ENCODE results near the gene PREX1.

PREX1 gene

GRCh38 chr20:48714764-48715163 is 113.0 kb downstream of the PREX1 start:
- no peak for DNase-seq

GRCh38 chr20:48711696-48712464 is 115.9 kb downstream of the PREX1 start:
- DNase-seq = no peak

GRCh38 chr20:48711044-48711428 is 116.8 kb downstream of the PREX1 start:
- DNase-seq = no peak

DNA sequence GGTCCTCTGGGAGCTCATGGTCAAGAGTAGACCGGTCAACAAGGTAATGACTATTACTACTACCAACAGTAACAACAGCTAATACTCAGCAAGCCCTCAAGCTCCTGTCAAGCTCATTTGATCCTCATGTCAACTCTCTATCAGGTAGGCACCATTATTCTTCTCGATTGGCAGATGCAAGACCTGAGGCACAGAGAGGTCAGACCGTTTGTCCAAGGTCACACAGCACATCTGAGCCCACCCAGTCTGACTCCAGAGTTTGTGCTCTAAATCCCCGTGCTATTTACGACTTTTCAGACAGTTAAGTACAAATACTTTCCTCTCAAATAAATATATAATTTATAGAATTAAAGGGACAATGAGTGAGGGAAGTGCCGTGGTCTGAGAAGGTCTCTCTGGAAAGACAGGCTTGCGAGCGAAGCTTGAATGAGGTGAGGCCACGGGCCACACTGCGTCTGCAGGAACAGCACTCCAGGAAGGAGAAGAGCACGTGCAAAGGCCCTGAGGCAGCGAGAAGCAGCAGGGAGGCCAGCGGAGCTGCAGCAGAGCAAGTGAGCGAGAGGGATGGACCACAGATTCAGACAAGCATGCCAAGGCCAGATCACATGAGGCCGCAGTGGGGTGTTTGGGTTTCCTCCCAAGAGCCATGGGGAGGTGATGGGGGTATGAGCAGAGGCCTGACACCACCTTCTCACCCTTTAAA is 117.3 kb downstream of the PREX1 start:
- DNase-seq = no peak

- DNase-seq = no peak
Observed at GRCh38 chr20:48709744-48710143, 118.1 kb downstream of the PREX1 start.

DNA sequence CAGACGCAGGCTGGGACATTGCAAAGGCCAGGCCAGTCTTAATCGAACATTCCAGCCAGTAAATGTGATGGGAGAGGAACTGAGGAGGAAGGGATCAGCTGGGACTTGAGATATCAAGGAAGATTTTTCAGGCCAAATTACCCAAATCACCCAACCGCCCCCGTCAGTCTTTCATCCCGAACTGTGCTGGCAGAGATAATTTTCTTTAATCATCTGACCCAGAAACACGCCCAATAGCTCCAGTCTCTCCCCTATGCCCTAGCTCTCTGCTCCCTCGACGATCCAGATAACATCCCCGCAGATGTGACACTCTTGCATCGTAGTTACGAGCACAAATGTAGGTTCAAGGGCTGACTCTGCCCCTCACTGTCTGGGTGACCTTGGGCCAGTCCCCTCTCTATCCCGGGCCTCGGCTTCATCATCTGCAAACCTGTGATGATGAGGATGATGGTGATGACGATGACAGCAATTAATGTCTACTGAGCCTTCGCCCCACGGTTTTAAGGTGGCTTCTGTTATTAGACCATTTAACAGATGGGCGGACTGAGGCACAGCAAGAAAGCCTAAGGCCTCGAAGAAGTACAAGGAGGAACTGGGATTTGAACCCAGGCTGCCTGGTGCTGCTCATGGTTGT is 118.6 kb downstream of the PREX1 start:
- DNase-seq = no peak

DNA sequence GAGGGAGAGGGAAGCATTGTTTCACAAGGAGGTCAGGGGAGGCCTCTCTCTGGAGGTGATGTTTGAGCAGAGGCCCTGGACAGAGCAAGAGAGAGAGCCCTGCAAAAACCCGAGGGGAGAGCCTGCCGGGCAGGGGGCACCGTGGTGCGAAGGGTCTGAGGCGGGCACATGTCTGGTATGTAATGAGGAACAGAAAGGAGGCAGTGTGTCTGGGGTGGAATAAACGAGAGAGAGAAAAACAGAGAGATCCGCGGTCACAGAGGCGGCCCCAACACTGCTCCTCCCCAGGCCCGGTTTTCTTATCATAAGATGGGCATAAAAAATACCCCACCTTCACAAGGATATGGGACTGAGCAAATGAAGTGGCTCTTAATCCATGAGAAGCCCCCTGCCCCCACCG is 119.2 kb downstream of the PREX1 start:
- no peak for DNase-seq

DNA sequence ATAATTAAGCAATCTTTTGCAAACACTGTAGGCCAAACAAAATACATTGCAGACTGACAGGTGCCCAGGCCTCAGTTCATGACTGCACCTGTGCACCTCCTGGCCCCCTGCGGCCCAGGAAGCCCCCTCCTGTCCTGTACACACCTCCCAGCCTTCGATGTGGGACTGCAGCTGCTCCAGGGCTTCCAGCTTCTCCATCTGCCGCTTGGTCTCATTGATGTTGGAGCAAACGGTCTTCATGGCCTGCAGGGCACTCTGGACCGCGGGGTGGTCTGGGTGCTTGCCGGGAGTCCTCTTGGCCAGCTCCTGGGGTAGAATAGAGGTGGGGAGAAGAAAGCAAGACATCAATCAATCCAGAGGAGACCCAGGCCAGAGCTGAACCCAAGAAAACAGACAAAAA is 119.7 kb downstream of the PREX1 start:
- no peak for DNase-seq

GRCh38 chr20:48706710-48707365 is 121.0 kb downstream of the PREX1 start:
- no peak for DNase-seq

GRCh38 chr20:48706116-48706656 is 121.6 kb downstream of the PREX1 start:
- DNase-seq = no peak

DNA sequence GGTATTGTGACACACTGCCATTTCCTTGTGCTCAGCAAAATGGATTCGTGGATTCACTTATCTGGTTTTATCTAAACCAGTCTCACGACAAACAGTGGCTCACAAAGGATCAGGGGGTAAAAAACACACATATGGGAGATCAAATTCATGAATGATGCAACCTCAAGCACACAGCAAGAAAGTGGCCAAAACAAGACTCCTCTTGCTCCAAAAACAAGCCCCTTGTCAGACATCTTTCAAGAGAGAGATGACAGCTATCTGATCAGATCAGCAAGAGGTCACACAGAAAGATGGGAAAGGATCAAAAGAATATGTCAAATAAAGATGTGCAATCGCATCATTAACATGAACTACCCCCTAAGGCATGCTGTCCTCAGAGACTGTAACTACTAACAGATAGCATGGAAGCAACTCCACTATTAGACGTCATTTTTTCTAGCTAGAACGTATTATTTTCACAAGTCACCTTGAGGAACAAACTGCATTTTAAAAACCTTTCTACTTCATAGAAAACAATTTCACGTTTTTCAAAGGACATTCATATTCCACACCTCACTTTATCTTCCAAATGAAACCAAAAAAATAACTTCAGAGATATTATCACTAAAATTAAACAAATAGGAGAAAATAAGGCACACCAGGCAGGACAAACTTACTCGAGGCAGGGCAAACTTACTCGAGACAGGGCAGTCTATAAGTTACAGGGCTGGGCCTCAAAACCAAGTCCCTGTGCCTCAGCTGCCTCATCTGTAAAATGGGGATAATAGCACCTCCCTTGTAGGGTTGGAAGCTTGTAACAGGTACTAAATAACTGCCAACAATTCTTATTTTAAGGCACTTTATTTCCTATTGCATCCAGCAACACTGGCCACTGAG is 122.3 kb downstream of the PREX1 start:
- DNase-seq = no peak

GRCh38 chr20:48704761-48705160 is 123.0 kb downstream of the PREX1 start:
- DNase-seq = no peak

GRCh38 chr20:48703511-48704219 is 124.1 kb downstream of the PREX1 start:
- no peak for DNase-seq

DNA sequence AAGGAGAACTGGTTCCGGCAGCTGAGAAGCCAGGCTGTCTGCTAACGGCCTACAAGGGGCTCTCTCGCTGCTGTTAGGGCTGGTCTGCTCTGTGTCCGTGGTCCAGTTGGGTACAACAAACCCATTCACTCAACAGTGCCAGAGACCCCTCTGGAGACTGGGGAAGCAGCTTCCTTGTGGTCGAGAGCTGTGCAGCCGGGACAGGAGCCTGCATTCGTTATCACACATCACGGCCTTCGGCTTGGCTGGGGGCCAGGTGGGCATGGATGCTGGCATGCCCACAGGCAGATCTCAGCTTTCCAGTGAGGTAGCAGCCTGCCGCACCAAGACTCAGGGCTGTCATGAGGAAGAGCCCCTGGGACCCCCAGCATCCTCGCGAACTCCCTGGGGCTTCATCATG is 124.7 kb downstream of the PREX1 start:
- no peak for DNase-seq

DNA sequence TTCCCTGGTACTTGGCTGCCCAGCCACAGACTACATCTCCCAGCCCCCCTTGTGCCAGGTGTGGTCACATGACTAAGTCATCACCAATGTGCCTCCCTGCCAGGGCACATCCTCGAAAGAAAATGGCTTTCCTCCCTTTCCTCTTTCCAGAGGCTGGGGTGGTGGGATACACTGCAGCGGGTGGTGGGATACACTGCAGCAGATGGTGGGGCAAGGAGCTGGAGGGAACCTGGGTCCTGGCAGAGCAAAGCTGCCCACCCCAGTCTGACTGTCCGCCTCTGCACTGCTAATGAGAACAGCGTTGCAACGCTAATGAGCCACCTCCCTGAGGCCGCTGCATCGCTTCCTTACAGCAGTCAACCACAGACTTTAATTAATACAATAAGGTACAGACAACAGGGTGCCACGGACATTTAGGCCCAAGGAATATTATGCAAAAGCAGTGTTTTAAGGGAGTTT is 125.3 kb downstream of the PREX1 start:
- no peak for DNase-seq

DNA sequence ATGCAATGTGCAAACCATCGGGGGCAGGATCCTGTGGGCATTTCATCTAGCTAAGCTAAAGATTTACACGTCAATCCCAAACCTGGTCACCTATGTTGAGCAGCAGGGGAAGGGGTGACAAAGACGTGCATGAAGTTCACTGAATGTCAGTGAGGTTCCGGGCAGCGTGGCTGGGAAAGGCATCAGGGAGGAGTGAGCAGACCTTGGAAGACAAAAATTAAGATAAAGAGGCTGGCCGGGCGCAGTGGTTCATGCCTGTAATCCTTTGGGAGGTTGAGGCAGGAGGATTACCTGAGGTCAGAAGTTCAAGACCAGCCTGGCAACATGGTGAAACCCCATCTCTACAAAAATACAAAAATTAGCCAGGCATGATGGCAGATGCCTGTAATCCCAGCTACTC is 126.1 kb downstream of the PREX1 start:
- no peak for DNase-seq

- no peak for DNase-seq
Observed at GRCh38 chr20:48698507-48699267, 129.1 kb downstream of the PREX1 start.

DNA sequence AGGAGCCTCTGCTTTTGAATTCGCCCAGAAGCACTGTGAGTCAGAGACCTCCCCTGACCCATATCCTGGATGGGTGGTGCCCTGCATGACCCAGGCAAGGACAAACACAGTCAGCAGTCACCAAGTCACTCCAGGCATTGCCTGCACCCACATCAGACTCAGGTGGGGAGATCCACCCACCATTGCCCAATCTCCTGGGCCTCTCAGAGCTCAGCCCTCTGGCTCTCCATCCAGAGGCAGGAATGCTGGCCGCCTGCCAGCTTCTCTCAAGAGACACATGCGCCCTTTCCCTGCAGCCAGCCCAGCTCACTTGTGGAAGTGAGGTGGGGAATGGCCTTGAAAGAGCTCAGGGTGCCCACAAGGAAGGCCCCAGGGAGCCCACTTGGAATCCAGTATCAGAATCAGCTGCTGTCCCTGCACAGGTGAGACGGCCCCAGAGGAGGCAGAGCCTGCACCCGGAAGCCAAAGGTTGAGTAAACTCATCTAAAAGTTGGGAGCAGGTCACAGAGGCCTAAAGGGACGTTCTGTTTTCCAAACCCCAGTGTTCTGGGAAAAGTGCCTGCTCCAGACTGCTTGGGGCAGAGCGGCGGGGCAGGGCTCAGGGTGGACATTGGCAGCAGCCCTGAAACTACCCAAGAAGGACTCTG is 129.8 kb downstream of the PREX1 start:
- no peak for DNase-seq

DNA sequence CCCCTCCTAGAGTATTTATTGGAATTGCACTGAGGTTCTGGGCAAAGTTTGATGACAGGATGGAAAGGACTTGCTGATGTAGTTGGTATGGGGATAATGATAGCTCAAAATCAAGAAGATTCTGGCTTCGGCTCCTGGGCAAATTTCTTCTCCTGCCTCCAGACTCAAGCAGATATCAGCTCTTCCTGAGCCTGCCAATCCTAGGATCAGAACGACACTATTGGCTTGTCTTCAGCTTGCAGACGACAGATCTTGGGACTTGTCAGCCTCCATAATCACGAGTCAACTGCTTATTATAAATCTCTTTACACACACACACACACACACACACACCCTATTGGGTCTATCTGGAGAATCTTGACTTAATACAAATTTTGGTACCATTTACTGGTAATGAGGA is 131.1 kb downstream of the PREX1 start:
- DNase-seq = no peak

- no peak for DNase-seq
Observed at GRCh38 chr20:48695738-48696137, 132.1 kb downstream of the PREX1 start.
